ENCODE data around the gene MYNN. TPM values are rescaled to one million over a fixed set of nuclear protein-coding genes. Genes with fewer than 3 reads are reported as not detected.
"Not testable (repeated sequence)": the region's sequence is repeated elsewhere in the genome, so short reads cannot be mapped to it uniquely, and the experiment has no call there.

The MYNN gene
- total RNA-seq = 10 to 100 TPM; 13.3 to 32.8 (median 19.5) TPM

- ATAC-seq = peak; percentile 93
- Histone ChIP-seq H3K27ac (peak within 1 kb of the TSS; percentile 96 to 100 (median 98)), H3K9me3 (no peaks in the 10 kb centered on the region), H3K4me3 (peak within 1 kb of the TSS; percentile 69 to 99), H3K4me1 (peaks cover 6 to 47% (median 22%) of the 10 kb centered on the region in 3 donors), H3K27me3 (no peaks in the 10 kb centered on the region), H3K36me3 (peaks cover 0 to 32% of the 10 kb centered on the region in 2 donors)
- TF ChIP-seq POLR2A (IDR thresholded peaks at IDR 0.05) = peak; percentile 97 to 99
- TF ChIP-seq CTCF (IDR thresholded peaks at IDR 0.05) = peak in 1 of 4 experiments; percentile 10
- TF ChIP-seq EP300 (IDR thresholded peaks at IDR 0.05) = no peak
- peak; percentile 100 for TF ChIP-seq POLR2AphosphoS5 (IDR thresholded peaks at IDR 0.05)
- 0% methylated on average over 12 of the region's 61 CpGs; no CpG with 5 or more reads in 1 of the 2 donors for WGBS, 2 donors (ENCODE audit: low coverage in 1 of 2)
Measured at GRCh38 chr3:169772897-169773816, at the start of gene MYNN. TSS of gene MYNN (plus strand) at chr3:169773396. CDS start at chr3:169774296, 900 bp downstream.

DNA sequence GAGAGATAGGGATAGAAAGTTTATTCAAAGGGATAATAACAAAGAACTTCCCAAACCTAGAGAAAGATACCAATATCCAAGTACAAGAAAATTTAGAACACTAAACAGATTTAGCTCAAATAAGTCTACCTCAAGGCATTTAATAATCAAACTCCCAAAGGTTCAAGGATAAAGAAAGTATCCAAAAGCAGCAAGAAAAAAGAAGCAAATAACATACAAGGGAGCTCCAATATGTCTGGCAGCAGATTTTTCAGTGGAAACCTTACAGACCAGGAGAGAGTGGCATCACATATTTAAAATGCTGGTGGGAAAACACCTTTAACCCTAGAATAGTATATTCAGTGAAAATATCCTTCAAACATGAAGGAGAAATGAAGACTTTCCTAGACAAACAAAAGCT lies 41.3 kb upstream of the MYNN start:
- not testable (repeated sequence) for H3K4me1 ChIP-seq, H3K27ac ChIP-seq, ATAC-seq, H3K36me3 ChIP-seq, H3K4me3 ChIP-seq, H3K27me3 ChIP-seq
- peaks cover 0 to 29% (median 0%) of the 10 kb centered on the region in 3 donors for H3K9me3 ChIP-seq

GRCh38 chr3:169739067-169739466 lies 34.1 kb upstream of the MYNN start:
- Histone ChIP-seq H3K36me3 (no peaks in the 10 kb centered on the region), H3K27ac (no peak overlapping the region), H3K4me3 (no peak overlapping the region), H3K9me3 (peaks cover 0 to 14% (median 0%) of the 10 kb centered on the region in 3 donors), H3K4me1 (peaks cover 0 to under 1% (median 0%) of the 10 kb centered on the region in 3 donors), H3K27me3 (no peaks in the 10 kb centered on the region)
- TF ChIP-seq EP300 (IDR thresholded peaks at IDR 0.05) (no peak), CTCF (IDR thresholded peaks at IDR 0.05) (no peak), POLR2A (IDR thresholded peaks at IDR 0.05) (no peak), POLR2AphosphoS5 (IDR thresholded peaks at IDR 0.05) (no peak)
- no peak for ATAC-seq
- WGBS, 2 donors (ENCODE audit: low coverage in 1 of 2) = 54 to 68% methylated on average over 2 of the region's 2 CpGs

DNA sequence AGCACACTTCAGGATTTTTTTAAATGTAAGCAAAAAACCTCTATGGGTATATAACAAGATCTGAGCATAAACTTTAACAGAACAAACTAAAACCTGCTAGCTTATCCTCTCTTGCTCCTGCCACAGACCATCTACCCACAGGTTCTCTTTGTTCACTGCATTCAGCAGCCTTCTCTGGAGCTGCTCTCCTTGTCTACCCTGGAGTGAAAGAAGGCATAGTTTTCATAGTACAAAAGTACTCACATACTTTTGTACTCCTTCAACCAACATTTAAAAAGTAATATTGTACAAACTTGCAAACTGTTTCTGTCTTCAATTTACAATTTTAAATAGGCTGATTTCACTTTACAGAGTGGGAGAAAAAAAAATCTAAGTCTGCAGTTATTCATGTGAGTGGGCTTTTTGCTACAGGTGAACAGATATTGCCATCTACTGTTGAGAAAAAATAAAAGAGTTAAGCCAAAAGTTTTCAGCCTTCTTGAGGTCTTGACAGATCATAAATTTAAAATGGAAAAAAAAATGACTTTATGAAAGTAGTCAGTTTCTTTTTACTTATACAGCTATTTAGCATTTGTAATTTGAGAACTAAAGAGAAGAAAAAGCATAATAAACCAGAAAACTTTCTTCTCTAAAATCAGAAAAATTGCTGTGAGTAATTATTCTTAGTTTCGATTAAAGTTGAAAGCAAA lies 28.7 kb upstream of the MYNN start:
- WGBS, 2 donors (ENCODE audit: low coverage in 1 of 2) = 38 to 91% methylated on average over 1 of the region's 1 CpG
- Histone ChIP-seq H3K9me3 (no peaks in the 10 kb centered on the region), H3K4me1 (peaks cover 0 to 5% (median 0%) of the 10 kb centered on the region in 3 donors), H3K27ac (no peak overlapping the region), H3K4me3 (no peak overlapping the region), H3K36me3 (no peaks in the 10 kb centered on the region), H3K27me3 (no peaks in the 10 kb centered on the region)
- no peak for ATAC-seq
- no peak for TF ChIP-seq POLR2AphosphoS5 (IDR thresholded peaks at IDR 0.05)
- TF ChIP-seq CTCF (IDR thresholded peaks at IDR 0.05) = peak; percentile 36 to 61 (median 52)

DNA sequence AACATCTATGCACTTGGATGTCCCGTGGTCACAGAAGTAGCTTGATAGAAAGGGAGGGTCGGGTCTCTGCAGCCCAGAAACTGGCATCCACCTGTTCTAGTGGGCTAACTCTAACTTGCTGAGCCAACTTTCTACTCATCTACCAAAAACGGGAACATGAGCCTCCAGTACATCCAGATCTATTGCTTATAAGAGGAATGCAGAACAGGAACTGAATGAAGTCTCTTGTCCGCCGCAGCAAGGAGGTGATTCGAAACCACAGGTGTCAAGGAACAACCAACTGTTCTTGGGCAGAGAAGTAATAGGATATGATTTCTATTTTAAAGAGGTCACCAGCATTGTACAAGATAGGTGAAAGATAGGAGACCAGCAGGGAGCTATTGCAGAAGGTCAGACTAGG lies 26.3 kb upstream of the MYNN start:
- WGBS, 2 donors (ENCODE audit: low coverage in 1 of 2) = 69% methylated on average over 5 of the region's 6 CpGs; no CpG with 5 or more reads in 1 of the 2 donors
- Histone ChIP-seq H3K4me3 (no peak overlapping the region), H3K4me1 (peaks cover 0 to 5% (median 0%) of the 10 kb centered on the region in 3 donors), H3K9me3 (no peaks in the 10 kb centered on the region), H3K27ac (no peak overlapping the region), H3K27me3 (no peaks in the 10 kb centered on the region), H3K36me3 (no peaks in the 10 kb centered on the region)
- TF ChIP-seq CTCF (IDR thresholded peaks at IDR 0.05) (no peak), POLR2AphosphoS5 (IDR thresholded peaks at IDR 0.05) (no peak), EP300 (IDR thresholded peaks at IDR 0.05) (no peak), POLR2A (IDR thresholded peaks at IDR 0.05) (no peak)
- no peak for ATAC-seq

Data from gastroesophageal sphincter (tissue), 4 donors.